ENCODE measurements around the gene BAZ2A. TPM values are rescaled to one million over a fixed set of nuclear protein-coding genes. Genes with fewer than 3 reads are reported as not detected.

Gene BAZ2A
- total and polyA plus RNA-seq, 2 donors (not counting 3 experiments of a cell fraction or from before 2014, with no cell fraction given): 56.0 to 91.4 TPM

GRCh38 chr12:56585098-56585497, 45.0 kb downstream of the BAZ2A start:
- POLR2A ChIA-PET: no interaction called here
- CTCF ChIA-PET: interaction anchor here (2.1 to 2.2 kb wide), 3 partner anchors 12 to 71 kb away, joined by 7 to 12 read pairs (median 8); no protein-coding TSS in a partner anchor
- Histone ChIP-seq H2AFZ (ENCODE audit: low read depth, low read length) (no peak overlapping the region), H3K4me3 (replicated peaks in 1 of 3; ENCODE audit: insufficient read depth in 1 of 3, low read depth in 1 of 3, low read length in 3 of 3) (no peak overlapping the region), H3K9me1 (replicated peaks; ENCODE audit: control insufficient read depth, extremely low read depth, insufficient read depth, low read length) (no peaks in the 10 kb centered on the region), H3K4me1 (ENCODE audit: control insufficient read depth, extremely low read depth, insufficient read depth, low read length) (peaks cover 20% of the 10 kb centered on the region), H4K20me1 (replicated peaks; ENCODE audit: control insufficient read depth, extremely low read depth, insufficient read depth, low read length) (no peaks in the 10 kb centered on the region), H3K4me2 (ENCODE audit: insufficient read depth, low read length) (no peak overlapping the region), H3K36me3 (ENCODE audit: control insufficient read depth in 2 of 2, extremely low read depth in 1 of 2, insufficient read depth in 2 of 2, low read length in 2 of 2) (peaks cover 22 to 26% of the 10 kb centered on the region in 2 experiments), H3K9ac (replicated peaks; ENCODE audit: extremely low read depth, insufficient read depth, low read length) (no peak overlapping the region), H3K79me2 (ENCODE audit: control insufficient read depth, insufficient read depth, low read length) (no peaks in the 10 kb centered on the region), H3K27ac (ENCODE audit: insufficient read depth, low read depth, low read length) (no peak overlapping the region), H3K9me3 (replicated peaks; ENCODE audit: control insufficient read depth, insufficient read depth, low read length) (no peaks in the 10 kb centered on the region), H3K27me3 (ENCODE audit: control insufficient read depth in 2 of 2, insufficient read depth in 2 of 2, low read length in 2 of 2) (no peaks in the 10 kb centered on the region)
- FAIRE-seq: no peak
- BruUV-seq (replicated peaks): no TSS peak
- dilution Hi-C loops (cut with MboI; ENCODE audit: extremely low pct_ligation_motif_present, low sequenced_read_pairs) (no loop called here), intact Hi-C loops (cut with micrococcal nuclease) (no loop called here)
- DNase-seq (ENCODE audit: low read depth, low spot score): no peak
- no peak for TF ChIP-seq JUN (IDR thresholded peaks at IDR 0.05; ENCODE audit: borderline replicate concordance, insufficient read depth, insufficient read length, low read depth)
- TF ChIP-seq FOS (IDR thresholded peaks at IDR 0.05; ENCODE audit: borderline replicate concordance, insufficient read depth, low read length): no peak
- TF ChIP-seq MYC (IDR thresholded peaks at IDR 0.05; ENCODE audit: low read depth, low read length): no peak
- TF ChIP-seq POLR2AphosphoS5 (IDR thresholded peaks at IDR 0.05; ENCODE audit: insufficient read depth, low read depth, low read length): no peak
- no peak for TF ChIP-seq POLR2A (IDR thresholded peaks at IDR 0.05; ENCODE audit: low read depth, low read length)

- BruUV-seq (replicated peaks): no TSS peak
- peaks cover 7 to 11% of the 10 kb centered on the region in 2 experiments for H3K36me3 ChIP-seq (ENCODE audit: control insufficient read depth in 2 of 2, extremely low read depth in 1 of 2, insufficient read depth in 2 of 2, low read length in 2 of 2)
- no peak overlapping the region for H3K9ac ChIP-seq (replicated peaks; ENCODE audit: extremely low read depth, insufficient read depth, low read length)
- no peaks in the 10 kb centered on the region for H3K27me3 ChIP-seq (ENCODE audit: control insufficient read depth in 2 of 2, insufficient read depth in 2 of 2, low read length in 2 of 2)
- H3K4me2 ChIP-seq (ENCODE audit: insufficient read depth, low read length): peak overlapping the region; percentile 23
- H4K20me1 ChIP-seq (replicated peaks; ENCODE audit: control insufficient read depth, extremely low read depth, insufficient read depth, low read length): no peaks in the 10 kb centered on the region
- dilution Hi-C loops (cut with MboI; ENCODE audit: extremely low pct_ligation_motif_present, low sequenced_read_pairs) (no loop called here), intact Hi-C loops (cut with micrococcal nuclease) (no loop called here)
- FAIRE-seq (peak; percentile 90), DNase-seq (ENCODE audit: low read depth, low spot score) (peak; percentile 82)
- no peaks in the 10 kb centered on the region for H3K9me3 ChIP-seq (replicated peaks; ENCODE audit: control insufficient read depth, insufficient read depth, low read length)
- no peaks in the 10 kb centered on the region for H3K9me1 ChIP-seq (replicated peaks; ENCODE audit: control insufficient read depth, extremely low read depth, insufficient read depth, low read length)
- H3K4me1 ChIP-seq (ENCODE audit: control insufficient read depth, extremely low read depth, insufficient read depth, low read length): peaks cover 20% of the 10 kb centered on the region
- ChIA-PET POLR2A (interaction anchor here (0.6 kb wide), 1 partner anchor 40 kb away, joined by 3 read pairs; no protein-coding TSS in a partner anchor), CTCF (interaction anchor here (1.4 to 2.2 kb wide), 6 partner anchors 8 to 67 kb away, joined by 5 to 22 read pairs (median 9); partner anchors contain the start of gene RBMS2)
- H3K4me3 ChIP-seq (replicated peaks in 1 of 3; ENCODE audit: insufficient read depth in 1 of 3, low read depth in 1 of 3, low read length in 3 of 3): no peak overlapping the region
- H2AFZ ChIP-seq (ENCODE audit: low read depth, low read length): no peak overlapping the region
- H3K27ac ChIP-seq (ENCODE audit: insufficient read depth, low read depth, low read length): peak overlapping the region; percentile 63
- no peaks in the 10 kb centered on the region for H3K79me2 ChIP-seq (ENCODE audit: control insufficient read depth, insufficient read depth, low read length)
- no peak for TF ChIP-seq CTCF (IDR thresholded peaks at IDR 0.05; ENCODE audit: extremely low read depth in 1 of 2, insufficient read depth in 1 of 2, low read depth in 1 of 2, low read length in 2 of 2)
- TF ChIP-seq GATA2 (IDR thresholded peaks at IDR 0.05; ENCODE audit: insufficient read depth, insufficient read length, low read depth, low read length): peak; percentile 94
- TF ChIP-seq POLR2AphosphoS5 (IDR thresholded peaks at IDR 0.05; ENCODE audit: insufficient read depth, low read depth, low read length): peak; percentile 75
- peak; percentile 67 for TF ChIP-seq JUN (IDR thresholded peaks at IDR 0.05; ENCODE audit: borderline replicate concordance, insufficient read depth, insufficient read length, low read depth)
- TF ChIP-seq POLR2A (IDR thresholded peaks at IDR 0.05; ENCODE audit: low read depth, low read length): peak; percentile 18
- TF ChIP-seq FOS (IDR thresholded peaks at IDR 0.05; ENCODE audit: borderline replicate concordance, insufficient read depth, low read length): peak; percentile 96
- no peak for TF ChIP-seq MAX (IDR thresholded peaks at IDR 0.05; ENCODE audit: insufficient read depth, insufficient read length)
Observed at GRCh38 chr12:56581418-56582145, 48.5 kb downstream of the BAZ2A start.
